GM23338 (cell line): ENCODE data around the gene AP3D1.

Experiments
- CTCF ChIP-seq, 2 experiments: fragments of 200-600 bp in 1 of 2; sonication (generic) in 1 of 2; conservative IDR thresholded peaks; 2 replicates each; pipeline versions ENCODE4 v1.5.1 to v1.6.1; 2016 to 2017; ENCODE audit warnings: antibody characterized with exemption in 2 of 2, low read depth in 2 of 2, mild to moderate bottlenecking in 2 of 2, moderate library complexity in 1 of 2
- EZH2 ChIP-seq: fragments of 200-600 bp; sonication (generic); IDR thresholded peaks from one replicate; pipeline ENCODE4 v1.8.0; 2017; ENCODE audit warnings: antibody characterized with exemption, mild to moderate bottlenecking, low read depth; ENCODE audit not compliant: unreplicated experiment
- POLR2AphosphoS5 ChIP-seq: IDR thresholded peaks from 2 replicates; pipeline ENCODE4 v1.6.1; 2016; ENCODE audit warnings: antibody characterized with exemption, low read depth
- ZNF114 ChIP-seq: fragments of 250-450 bp; sonication (Bioruptor Pico); IDR thresholded peaks from 2 replicates; pipeline ENCODE4 v1.5.0; 2020; ENCODE audit warnings: mild to moderate bottlenecking, moderate library complexity

- TF ChIP-seq CTCF (conservative IDR thresholded peaks at IDR 0.05; ENCODE audit: low read depth in 2 of 2), result no peak
- no peak for TF ChIP-seq POLR2AphosphoS5
- TF ChIP-seq ZNF114, result no peak
- no peak for TF ChIP-seq EZH2
Measured at GRCh38 chr19:2101417-2102335, 49.7 kb downstream of the AP3D1 start.
